HS-5 (cell line): ENCODE data around the gene PANK1.
"Not testable (repeated sequence)": the region's sequence is repeated elsewhere in the genome, so short reads cannot be mapped to it uniquely, and the experiment has no call there.

Experiments used
- DNase-seq: peaks from one replicate; pipeline ENCODE4 v3.0.0-alpha.2; 2012; ENCODE audit warnings: low read depth

The PANK1 gene

GRCh38 chr10:89566992-89567391 is 78.0 kb downstream of the PANK1 start:
- no peak for DNase-seq

DNA sequence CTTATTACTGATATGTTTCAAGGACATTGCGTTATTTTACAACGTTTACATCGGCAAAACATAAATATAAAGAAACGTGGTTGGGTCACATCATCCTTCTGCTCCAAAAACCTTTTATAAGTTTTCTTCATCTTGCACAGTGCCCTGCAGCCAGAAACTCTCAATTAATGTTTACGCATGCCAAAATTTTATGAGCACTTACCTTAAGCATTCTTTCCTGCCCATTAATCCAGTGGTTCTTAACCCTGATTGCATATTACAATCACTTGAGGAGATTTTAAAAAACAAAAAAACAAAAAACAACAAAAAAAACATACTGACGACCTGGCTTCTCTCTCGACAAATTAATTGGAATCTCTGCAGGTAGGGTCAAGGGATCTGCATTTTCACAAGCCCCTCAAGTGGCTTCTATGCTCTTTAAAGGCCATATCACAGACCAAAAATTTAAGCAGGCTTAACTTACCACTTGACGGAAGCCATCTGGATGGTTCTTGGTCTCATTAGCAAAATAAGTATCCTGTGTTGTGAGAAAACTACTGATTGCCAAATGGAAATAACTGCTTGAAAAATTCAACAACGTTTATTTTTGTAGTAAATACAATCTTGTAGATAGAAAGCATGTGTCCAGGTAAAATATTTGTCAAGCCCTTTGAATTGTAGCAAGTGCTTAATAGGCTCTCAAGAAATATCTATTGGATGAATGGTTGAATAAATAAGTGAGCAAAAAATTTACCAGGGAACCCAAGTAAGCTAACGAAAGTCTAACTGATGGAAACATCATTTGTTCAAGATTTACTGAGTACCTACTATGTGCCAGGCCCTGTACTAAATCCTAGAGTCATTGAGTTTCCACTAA is 78.7 kb downstream of the PANK1 start:
- no peak for DNase-seq

DNA sequence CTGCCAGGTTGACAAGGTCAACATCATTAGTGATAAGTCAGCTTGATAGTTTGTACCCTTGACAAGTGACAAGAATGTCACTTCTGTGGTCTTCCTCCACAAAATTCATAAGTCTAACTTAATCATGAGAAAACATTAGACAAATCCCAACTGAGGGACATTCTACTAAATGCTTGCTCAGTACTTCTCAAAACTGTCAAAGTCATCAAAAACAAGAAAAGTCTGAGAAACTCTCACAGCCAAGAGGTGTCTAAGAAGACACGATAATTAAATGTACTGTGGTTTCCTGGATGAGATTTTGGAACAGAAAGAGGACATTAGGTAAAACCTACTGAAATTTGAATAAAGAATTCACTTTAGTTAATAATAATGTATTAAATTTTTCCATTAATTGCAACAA is 79.9 kb downstream of the PANK1 start:
- no peak for DNase-seq

DNA sequence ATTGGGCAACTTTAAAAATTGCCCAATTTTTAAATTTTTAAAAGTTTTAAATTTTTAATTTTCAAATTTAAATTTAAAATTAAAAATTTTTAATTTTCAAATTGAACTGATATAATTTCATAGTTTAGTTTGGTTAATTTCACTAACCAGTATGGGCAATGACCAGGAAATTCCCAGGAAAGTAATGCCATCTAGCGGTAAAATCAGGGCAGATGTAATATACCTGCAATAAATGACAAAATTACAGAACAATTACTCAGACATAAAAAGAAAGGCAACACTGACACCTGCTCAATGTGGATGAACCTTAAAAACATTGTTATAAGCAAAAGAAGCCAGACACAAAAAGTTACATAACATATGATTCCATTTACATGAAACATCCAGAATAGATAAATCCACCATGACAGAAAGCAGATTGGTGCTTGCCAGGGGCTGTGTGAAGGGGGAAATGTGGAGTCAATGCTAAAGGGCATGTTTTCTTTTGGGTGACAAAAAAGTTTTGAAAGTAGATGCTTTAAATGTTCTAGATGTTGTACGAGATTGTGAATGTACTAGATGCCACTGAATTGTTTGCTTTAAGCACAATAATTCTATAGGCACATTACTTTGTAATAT is 81.1 kb downstream of the PANK1 start:
- no peak for DNase-seq

- DNase-seq, result no peak
These were observed 81.7 kb downstream of the PANK1 start for GRCh38 chr10:89563311-89563710.

- DNase-seq, result no peak
These were observed 88.4 kb downstream of the PANK1 start for GRCh38 chr10:89556600-89556999.

GRCh38 chr10:89555688-89556445 is 89.2 kb downstream of the PANK1 start:
- no peak for DNase-seq

DNA sequence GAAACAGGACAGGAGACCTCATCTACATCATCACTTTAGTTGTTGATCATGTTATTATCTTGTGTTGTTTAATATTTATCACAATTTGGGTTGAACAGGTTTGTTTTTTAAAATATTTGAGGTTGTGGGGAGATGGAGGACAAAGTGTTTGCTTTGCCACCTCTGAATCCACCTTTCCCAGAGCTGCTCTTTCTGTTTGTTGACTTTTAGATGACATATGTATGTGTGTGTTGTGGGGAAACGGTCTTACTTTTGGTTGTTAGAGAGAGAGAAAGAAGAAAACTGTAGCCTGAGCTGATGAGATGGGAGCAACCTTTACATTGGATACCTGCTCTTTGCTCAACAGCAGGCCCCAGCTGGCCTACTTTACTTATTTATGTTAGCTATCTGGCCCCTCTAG is 90.6 kb downstream of the PANK1 start:
- DNase-seq, result no peak

DNA sequence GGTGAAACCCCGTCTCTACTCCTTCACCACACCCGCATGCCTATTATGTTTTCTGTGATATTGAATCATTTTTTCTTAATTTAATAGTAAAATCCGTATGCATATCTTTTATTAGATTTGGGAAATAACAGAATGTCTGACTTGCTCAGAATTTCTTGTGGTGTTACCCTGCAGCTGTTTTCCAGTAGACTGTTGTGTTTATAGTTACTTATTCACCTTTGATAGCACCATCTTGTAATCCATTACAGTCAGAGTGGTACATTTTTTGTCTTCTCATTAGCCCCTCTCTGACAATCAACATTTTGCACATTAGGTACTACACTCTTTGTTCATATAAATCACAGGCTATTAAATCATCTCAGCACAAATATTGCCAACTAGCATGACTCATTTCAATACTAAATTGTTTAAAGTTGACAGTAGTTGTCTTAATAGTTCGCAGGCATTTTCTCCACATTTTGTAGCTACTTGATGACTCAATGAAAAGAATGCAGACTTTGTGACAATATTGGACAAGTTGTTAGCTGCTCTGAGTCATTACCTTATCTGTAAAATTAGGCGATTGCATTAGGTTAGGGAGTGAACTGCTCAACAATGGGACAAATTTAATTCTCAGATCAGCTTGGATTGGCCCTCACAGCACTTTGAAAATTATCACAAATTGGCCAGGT is 91.8 kb downstream of the PANK1 start:
- peak; percentile 91 for DNase-seq

- no peak for DNase-seq
These were observed 92.8 kb downstream of the PANK1 start for GRCh38 chr10:89552213-89552612.

DNA sequence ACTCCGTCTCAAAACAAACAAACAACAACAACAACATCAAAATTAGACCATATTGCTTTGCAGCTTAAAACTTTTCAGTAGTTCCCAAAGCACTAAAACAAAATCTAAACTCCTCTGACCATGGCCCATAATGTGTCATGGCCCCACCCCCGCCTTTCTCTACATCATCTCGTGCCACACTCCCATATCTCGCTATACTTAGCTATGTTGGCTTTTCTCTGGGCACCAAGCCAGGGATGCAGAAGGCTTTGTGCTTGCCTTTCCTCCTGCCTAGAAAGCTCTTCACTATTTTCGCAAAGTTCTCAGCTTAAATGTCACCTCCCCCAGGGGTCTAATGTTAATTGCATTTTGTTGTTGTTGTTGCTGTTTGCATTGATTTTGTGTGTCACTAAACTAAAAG is 94.5 kb downstream of the PANK1 start:
- DNase-seq, result no peak

DNA sequence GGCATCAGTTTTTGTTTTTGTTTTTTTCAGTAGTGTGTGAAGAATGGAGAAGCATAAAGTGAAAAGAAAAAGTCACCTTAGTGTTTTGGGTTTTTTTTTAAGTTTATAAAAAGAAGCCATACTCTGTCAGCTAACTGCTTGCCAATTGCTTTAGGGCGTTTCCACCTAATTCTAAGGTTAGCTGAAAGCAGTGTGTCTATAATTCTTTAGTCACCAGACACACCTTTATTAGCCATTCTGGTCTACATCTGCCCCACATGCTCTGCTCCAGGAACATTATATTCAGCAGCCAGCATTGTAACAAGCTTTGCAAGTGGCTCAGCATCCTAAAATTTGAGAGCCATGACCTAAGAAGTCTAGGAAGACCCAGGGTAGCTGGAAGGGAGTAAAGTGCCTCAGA is 95.5 kb downstream of the PANK1 start:
- no peak for DNase-seq

DNA sequence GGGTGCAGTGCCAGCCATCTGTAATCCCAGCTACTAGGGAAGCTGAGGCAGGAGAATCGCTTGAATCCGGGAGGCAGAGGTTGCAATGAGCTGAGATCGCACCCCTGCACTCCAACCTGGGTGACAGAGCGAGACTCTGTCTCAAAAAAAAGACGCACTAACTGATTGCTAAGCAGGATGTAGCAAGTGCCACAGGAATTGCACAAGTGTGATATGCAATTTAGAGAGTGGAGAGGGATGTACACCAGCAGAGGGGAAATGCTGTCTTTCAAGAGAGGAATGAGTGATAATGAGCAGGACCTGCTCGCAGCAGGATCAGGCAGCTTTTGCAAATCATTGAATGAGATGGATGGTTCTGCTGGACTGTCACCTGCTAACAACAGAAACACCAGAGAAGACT is 96.4 kb downstream of the PANK1 start:
- DNase-seq, result no peak

DNA sequence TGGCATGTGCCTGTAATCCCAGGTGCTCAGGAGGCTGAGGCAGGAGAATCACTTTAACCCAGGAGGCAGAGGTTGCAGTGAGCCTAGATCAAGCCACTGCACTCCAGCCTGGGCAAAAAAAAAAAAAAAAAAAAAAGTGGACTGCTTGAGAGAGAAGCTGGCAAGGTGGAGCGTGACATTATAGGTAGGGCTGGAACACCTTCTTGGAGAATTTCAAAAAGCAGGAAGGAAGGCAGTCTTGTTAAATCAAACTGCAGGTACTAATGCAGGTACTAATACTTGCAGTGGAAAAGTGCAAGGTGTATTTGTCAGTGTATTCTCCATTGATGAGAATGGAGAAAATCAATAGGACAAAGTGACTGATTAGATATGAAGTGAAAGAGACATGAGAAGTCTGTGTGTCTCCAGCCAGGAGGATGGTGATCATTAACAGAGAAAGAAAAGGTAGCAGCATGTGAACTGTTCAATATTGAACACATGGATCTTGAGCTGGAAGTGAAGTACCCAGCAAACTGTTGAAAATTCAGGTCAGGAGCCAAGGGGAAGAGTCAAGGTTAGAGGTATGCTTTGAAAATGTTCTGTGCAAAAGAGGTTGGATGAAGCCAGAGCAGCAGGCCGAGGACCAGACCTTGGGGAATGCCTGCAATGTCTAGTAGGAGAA is 97.1 kb downstream of the PANK1 start:
- DNase-seq, result no peak

DNA sequence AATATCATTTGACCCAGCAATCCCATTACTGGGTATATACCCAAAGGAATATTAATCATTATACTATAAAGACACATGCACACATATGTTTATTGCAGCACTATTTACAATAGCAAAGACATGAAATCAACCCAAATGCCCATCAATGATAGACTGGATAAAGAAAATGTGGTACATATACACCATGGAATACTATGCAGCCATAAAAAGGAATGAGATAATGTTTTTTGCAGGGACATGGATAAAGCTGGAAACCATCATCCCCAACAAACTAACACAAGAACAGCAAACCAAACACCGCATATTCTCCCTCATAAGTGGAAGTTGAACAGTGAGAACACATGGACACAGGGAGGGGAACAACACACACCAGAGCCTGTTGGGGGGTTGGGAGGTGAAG is 98.4 kb downstream of the PANK1 start:
- not testable (repeated sequence) for DNase-seq

DNA sequence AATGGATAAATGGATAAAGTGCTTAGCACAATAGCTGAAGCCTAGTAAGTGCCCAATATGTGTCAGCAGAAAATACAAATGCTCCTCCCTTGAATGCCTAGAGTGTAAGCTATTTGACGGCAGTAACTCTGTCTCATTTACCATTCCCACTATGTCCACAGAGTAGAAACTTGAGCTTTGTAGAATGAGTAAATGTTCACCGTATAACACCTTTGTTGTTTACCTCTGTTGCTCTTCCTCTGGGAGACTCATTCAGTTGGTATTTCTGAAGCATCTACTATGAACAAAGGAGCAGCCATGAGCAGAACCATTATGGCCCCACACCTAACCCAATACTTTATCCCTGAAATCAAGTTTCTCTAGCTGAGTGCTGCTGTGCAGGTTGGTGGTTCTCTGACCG is 101.2 kb downstream of the PANK1 start:
- no peak for DNase-seq

DNA sequence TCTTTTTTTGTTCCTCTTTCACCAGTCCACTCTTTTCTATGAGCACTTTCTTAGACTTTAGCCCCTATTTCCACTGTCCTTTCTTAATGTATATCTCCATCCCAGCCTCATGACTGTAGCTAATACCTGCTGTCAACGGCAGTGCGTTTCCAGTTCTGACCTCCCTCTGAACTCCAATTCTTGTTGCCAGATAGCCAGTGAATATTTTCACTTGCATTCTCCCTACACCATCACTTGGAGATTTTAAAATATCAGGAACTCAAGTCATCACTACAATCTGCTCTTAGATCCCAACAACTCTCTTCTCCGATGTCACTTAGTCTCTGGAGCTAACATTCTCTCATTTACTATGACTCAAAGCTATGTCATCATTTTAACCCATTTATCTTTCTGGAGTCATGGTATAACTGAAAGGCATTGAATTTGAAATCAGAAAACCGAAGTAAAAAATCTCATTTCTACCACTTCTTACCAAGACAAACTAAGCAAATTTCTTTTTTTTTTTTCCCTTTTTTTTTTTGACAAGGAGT is 104.6 kb downstream of the PANK1 start:
- DNase-seq, result no peak

DNA sequence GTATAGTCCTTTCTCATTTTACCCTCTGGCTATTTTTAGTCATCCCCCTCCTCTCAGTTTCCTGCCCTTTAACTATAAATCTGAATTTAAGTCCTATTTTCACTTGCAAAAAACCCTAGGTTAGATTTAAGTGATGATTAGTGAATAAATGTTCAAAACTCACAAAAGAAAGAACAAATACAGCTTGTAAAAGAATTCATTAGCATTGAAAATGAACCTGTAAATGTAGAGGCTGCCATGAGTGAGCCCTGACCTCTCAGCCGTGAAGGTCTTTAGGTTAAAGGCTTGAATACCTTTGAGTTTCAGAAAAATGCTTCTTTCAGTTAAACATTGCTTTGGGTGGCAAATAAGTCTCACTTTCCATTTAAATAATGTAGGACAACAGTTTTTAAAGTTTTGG is 107.7 kb downstream of the PANK1 start:
- DNase-seq, result no peak

- DNase-seq, result no peak
These were observed 109.1 kb downstream of the PANK1 start for GRCh38 chr10:89536013-89536354.

DNA sequence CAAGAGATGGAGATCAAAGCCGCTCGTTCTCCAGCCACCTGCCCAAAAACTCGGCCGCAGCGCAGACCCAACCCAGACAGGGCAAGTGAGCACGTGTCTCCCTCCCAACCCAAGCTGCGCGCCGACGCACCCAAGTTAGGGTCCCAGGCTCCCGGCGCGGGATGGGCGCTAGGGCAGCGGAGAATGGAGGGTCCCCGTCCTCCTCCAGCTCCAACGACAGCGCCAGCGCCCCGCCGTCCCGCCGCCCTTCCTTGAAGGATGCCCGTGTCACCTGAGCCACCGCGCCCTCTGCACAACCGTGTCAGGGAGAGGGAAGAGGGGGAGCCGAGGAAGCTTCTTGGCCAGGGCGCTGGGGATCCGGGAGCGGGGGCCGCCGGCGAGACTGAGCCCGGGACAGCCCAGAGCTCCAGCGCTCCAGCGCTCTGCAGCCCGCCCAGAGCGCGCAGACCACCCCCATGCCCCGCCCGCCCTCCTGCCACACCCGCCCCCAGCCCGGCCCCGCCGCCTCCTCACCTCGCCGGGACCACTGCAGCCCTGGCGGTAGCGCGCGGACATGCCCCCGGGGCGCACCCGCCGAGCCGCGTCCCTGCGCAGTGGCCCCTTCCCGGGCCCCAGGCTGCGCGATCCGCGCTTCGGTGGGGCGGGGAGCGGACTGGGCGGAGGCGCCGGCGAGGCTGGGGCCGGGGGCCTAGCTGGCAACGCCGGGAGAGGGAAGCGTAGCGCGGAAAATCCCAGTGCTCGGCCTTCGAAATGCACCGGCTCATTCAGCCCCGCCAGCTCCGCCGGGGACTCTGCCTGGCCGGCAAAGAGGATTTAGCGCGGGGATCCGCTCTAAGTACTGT is 109.7 kb downstream of the PANK1 start, which contains the start of gene SLC16A12:
Gene SLC16A12 (minus strand): TSS at position 424 of the 842 bp plus-strand sequence. CDS start 73,016 bp downstream, outside the sequence.
- no peak for DNase-seq

GRCh38 chr10:89534826-89535166 is 110.2 kb downstream of the PANK1 start:
- DNase-seq, result no peak
